ENCODE measurements around the gene PATL1.

PATL1 gene

DNA sequence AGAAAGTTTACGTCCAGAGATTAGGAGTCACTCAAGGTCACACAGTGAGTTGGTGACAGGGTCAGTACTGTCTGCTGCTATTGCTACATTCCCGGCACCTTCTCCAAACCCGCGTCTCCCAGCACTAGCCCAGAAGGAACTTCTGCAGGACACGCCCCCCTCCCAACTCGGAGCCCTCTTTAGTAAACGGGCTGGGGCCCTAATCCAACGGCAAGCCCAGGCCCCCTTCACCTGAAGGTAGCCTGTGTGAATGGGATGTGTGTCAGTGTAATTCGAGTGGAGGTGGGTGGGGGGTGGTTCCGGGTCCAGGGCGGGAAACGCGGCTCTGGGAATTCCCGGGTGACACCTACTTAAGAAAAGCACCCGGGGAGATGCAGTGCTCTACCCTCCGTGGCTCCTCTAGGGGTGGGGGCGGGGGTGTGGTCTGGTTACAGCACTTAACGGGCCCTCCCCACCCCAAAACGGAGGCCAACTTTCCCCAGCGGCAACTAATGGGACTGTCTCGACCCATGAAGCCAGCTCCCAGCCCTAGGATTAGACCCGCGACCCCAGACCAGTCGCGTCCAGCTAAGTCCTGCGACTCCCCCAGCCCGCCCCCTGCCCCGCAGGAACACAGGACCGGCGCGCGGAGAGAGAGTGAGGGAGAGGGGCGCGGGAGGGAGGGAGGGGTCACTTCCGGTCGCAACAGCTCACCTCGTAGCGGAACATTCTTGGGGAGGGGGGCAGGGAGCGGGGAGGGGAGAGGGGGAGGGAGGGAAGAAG lies 468 bp downstream of the PATL1 start (continued):
- no peak for TF ChIP-seq PRDM2 (tag by site-specific recombination; IDR thresholded peaks at IDR 0.05; ENCODE audit: borderline replicate concordance)
- no peak for TF ChIP-seq ZNF664 (tag by site-specific recombination; IDR thresholded peaks at IDR 0.05)
- no peak for TF ChIP-seq ZBTB6 (tag by site-specific recombination; IDR thresholded peaks at IDR 0.05)
- TF ChIP-seq REPIN1 (tag by site-specific recombination; IDR thresholded peaks at IDR 0.05; ENCODE audit: low read depth): no peak
- TF ChIP-seq IKZF3 (tag by site-specific recombination; IDR thresholded peaks at IDR 0.05): no peak
- TF ChIP-seq ZNF626 (tag by site-specific recombination; IDR thresholded peaks at IDR 0.05): no peak
- TF ChIP-seq GLIS2 (tag by site-specific recombination; IDR thresholded peaks at IDR 0.05): peak; percentile 61
- TF ChIP-seq ZBTB20 (tag by site-specific recombination; IDR thresholded peaks at IDR 0.05): peak; percentile 94
- TF ChIP-seq, protein P1, sequence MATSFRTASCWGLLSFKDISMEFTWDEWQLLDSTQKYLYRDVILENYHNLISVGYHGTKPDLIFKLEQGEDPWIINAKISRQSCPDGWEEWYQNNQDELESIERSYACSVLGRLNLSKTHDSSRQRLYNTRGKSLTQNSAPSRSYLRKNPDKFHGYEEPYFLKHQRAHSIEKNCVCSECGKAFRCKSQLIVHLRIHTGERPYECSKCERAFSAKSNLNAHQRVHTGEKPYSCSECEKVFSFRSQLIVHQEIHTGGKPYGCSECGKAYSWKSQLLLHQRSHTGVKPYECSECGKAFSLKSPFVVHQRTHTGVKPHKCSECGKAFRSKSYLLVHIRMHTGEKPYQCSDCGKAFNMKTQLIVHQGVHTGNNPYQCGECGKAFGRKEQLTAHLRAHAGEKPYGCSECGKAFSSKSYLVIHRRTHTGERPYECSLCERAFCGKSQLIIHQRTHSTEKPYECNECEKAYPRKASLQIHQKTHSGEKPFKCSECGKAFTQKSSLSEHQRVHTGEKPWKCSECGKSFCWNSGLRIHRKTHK (tag by site-specific recombination; IDR thresholded peaks at IDR 0.05): no peak
- TF ChIP-seq KLF1 (tag by site-specific recombination; IDR thresholded peaks at IDR 0.05): peak; percentile 55
- TF ChIP-seq ZNF24 (tag by site-specific recombination; IDR thresholded peaks at IDR 0.05): no peak
- no peak for TF ChIP-seq ZSCAN23 (tag by site-specific recombination; IDR thresholded peaks at IDR 0.05)
- TF ChIP-seq ZIC2 (tag by site-specific recombination; IDR thresholded peaks at IDR 0.05): no peak
- no peak for TF ChIP-seq KLF10 (tag by site-specific recombination; IDR thresholded peaks at IDR 0.05)
- no peak for TF ChIP-seq REST (tag by site-specific recombination; IDR thresholded peaks at IDR 0.05)
- no peak for TF ChIP-seq ZNF184 (tag by site-specific recombination; IDR thresholded peaks at IDR 0.05)
- peak; percentile 48 for TF ChIP-seq ZNF398 (tag by site-specific recombination; IDR thresholded peaks at IDR 0.05)
- no peak for TF ChIP-seq ZBTB8A (tag by site-specific recombination; IDR thresholded peaks at IDR 0.05)
- TF ChIP-seq, protein P2, sequence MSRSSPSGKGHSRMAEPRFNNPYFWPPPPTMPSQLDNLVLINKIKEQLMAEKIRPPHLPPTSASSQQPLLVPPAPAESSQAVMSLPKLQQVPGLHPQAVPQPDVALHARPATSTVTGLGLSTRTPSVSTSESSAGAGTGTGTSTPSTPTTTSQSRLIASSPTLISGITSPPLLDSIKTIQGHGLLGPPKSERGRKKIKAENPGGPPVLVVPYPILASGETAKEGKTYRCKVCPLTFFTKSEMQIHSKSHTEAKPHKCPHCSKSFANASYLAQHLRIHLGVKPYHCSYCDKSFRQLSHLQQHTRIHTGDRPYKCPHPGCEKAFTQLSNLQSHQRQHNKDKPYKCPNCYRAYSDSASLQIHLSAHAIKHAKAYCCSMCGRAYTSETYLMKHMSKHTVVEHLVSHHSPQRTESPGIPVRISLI (tag by site-specific recombination; IDR thresholded peaks at IDR 0.05): no peak
- TF ChIP-seq ZNF830 (tag by site-specific recombination; IDR thresholded peaks at IDR 0.05; ENCODE audit: low read depth): no peak
- TF ChIP-seq ZNF660 (tag by site-specific recombination; IDR thresholded peaks at IDR 0.05): no peak
- TF ChIP-seq RBAK (tag by site-specific recombination; IDR thresholded peaks at IDR 0.05): no peak
- TF ChIP-seq ZNF658 (tag by site-specific recombination; IDR thresholded peaks at IDR 0.05): no peak

All from HEK293 (cell line).